Measurements from ENCODE around the gene WWP2.
"Not testable (repeated sequence)": the region's sequence is repeated elsewhere in the genome, so short reads cannot be mapped to it uniquely, and the experiment has no call there.

Gene WWP2

DNA sequence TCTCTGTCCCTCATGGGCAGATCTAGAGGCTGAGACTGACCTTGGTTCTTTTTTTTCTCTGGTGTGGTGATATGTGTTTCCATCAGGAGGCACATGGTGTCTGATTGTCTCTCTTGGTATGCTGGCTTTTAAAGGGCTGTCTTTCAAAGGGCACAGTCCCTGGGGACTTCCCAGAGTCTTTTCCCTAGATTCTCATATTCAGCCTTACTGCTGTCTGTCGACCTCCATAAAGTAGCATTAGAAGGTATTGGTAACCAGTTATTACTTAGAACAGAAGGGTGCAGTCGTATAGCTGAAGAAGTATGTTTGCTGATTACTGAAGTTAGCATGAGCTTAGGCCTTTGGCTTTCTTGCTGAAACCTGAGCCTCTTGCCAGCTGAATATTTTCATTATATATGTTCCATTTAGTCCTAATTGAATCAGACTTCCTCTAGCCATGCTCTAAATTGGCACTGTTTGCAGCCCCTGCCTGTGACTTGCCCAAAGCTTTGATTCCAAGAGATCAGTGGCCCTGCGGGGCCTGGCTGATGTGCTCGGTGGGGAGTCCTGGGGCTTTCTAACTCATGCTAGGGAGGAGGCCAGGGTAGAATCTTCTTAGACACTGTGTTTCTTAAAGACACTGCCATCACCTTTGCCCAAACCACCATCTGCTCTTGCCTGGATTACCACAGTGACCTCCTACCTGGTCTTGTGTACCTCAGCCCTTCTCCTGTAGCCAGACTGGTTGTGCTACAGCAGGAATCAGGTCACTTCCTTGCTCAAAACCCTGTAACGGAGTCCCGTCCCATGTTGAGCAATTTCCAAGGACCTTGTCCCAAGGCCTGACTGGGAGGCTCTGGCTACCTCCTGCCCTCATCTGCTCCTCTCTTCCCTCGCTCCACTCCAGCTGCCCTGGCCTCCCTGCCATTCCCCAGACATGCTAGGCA lies 71.5 kb downstream of the WWP2 start:
- no peak for DNase-seq

DNA sequence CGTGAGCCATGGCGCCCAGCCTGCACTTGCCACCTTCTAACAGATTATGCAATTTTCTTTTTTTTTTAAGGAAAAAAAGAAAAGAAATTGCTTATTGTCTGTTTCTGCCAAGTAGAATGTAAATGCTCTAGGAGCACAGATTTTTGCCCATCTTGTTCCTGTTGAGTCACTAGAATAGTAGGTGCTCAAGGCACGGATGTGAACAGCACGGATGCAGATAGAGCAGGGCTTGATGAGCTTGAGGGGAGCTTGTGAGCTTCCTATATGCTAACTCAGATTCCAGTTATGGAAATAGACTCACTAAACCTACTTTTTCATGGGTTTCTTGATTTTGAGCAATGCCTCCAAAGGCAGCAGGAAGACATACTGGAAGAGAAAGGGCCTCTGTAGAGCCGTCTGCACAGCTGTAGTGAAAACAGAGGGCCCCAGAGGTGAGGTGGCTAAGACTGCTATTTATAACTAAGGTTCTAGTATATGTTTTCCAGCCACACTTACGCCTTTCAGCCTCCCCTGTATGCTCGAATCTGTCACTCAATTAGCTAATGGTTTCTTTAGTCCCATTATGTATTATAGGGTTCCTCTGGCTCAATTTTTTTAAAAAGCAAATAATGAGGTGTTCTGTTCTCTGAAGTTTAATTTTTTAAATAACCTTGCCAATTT lies 72.8 kb downstream of the WWP2 start:
- no peak for DNase-seq

- DNase-seq = no peak
Measured at GRCh38 chr16:69836257-69836656, 74.1 kb downstream of the WWP2 start.

GRCh38 chr16:69837380-69837779 lies 75.2 kb downstream of the WWP2 start:
- DNase-seq = no peak

DNA sequence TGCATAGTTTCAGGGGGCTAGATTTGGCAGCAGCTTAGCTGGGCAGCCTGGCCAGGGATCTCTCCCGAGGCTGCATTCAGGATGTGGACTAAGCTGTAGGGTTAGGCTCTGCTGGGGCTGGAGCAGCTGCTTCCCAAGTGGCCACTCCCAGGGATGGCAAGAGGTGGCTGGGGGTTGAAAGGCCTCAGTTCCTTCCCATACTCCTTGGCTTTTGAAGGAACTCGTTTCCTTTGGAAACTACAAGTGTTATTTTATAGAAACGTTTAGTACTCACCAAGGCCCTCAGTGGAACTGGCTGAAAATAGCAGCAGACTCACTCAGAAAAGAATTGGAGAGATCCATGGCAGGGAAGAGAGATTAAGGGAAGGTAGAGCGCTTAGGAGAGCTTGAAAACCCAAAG lies 76.4 kb downstream of the WWP2 start:
- DNase-seq = no peak

DNA sequence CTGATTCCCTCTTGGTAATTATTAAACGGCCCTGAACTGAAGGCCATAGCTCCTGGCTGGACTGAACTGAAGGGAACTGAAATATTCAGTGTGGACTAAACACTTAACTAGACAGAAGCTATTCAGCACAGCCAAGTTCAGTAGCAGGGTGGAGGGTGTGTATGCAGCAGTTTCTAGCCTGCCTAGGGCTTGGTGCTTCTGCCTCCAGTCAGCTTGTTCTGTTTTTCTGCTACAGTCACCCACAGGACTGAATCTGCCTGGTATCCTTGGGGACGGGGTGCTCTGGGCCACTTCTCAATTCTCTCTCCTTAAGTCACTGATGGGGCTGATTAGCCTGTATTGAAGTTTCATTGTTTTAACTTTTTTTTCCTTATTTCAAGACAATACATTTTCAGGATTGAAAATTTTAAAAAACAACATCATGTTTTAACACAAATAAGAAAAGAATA lies 77.1 kb downstream of the WWP2 start:
- no peak for DNase-seq

GRCh38 chr16:69839798-69840409 lies 77.8 kb downstream of the WWP2 start:
- DNase-seq = no peak

- no peak for DNase-seq
Measured at GRCh38 chr16:69840975-69841374, 78.8 kb downstream of the WWP2 start.

GRCh38 chr16:69844441-69844840 lies 82.3 kb downstream of the WWP2 start:
- no peak for DNase-seq

GRCh38 chr16:69845181-69845580 lies 83.0 kb downstream of the WWP2 start:
- no peak for DNase-seq

GRCh38 chr16:69847643-69848042 lies 85.5 kb downstream of the WWP2 start:
- DNase-seq = no peak

- no peak for DNase-seq
Measured at GRCh38 chr16:69848637-69849545, 86.8 kb downstream of the WWP2 start.

- DNase-seq = no peak
Measured at GRCh38 chr16:69851491-69852240, 89.5 kb downstream of the WWP2 start.

DNA sequence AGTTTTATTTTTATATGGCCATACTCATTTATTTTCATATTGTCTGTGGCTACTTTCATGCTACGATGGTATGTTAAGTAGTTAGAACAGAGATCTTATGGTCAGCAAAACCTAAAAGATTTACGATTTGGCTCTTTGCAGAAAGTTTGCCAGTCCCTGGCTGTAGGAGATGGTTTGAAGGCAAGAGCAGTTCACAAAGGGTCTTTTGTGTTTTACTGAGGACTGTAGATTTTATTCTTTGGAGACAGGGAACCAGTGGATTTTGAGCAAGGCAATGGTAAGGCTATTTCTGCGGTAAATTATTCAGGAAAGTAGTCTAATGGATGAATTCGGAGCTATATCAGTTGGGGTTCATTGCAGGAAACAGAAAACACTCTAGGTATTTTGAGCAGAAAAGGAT lies 90.7 kb downstream of the WWP2 start:
- no peak for DNase-seq

GRCh38 chr16:69853481-69853880 lies 91.3 kb downstream of the WWP2 start:
- DNase-seq = no peak

GRCh38 chr16:69854776-69855175 lies 92.6 kb downstream of the WWP2 start:
- not testable (repeated sequence) for DNase-seq

DNA sequence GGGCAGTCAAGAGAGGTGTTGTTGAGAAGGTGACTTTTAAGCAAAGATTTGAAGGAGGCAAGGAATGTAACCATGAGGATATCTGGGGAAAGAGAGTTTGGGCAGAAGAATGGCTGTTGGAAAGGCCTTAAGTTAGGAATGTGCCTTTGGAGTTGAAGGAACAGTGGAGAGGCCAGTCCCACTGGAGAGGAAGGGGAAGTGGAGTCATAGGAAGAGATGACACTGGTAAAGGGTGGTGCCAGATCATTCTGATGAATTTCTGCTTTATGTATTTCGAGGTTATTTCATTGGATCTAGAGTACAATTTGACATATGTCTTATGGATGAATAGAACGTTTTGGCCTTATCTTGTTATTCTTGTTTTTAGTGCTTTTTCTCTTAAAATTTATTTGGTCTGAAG lies 93.5 kb downstream of the WWP2 start:
- no peak for DNase-seq

GRCh38 chr16:69858191-69859104 lies 96.3 kb downstream of the WWP2 start:
- DNase-seq = no peak

DNA sequence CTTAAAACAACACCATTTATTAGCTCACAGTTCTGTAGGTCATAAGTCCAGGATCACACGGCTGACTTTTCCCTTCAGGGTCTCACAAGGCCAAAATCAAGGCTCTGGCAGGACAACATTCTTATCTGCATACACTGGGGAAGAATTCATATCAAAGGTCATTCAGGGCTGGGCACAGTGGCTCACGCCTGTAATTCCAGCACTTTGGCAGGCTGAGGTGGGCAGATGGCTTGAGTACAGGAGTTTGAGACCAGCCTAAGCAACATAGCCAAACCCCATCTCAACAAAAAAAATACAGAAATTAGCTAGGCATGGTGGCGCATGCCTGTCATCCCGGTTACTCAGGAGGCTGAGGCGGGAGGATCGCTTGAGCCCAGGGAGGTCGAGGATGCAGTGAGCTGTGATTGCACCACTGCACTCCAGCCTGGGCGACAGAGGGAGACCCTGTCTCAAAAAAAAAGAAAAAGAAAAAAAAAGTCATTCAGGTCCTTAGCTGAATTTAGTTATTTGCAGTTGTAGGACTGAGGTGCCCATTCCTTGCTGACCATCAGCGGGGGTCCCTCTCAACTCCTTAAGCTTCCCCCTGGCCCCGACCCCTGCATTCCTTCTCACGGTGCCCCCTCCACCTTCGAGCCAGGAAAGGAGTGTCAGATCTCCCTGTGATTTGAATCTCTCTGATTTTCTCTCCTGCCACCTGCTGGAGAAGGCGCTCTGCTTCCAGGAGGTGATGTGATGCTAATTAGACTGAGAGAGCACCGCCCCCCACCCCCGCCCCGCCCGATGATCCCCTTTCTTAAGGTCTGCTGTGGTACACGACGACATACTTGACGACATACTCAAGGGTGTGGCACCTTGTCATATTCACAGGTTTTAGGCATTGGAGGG lies 97.2 kb downstream of the WWP2 start:
- DNase-seq = no peak
